ENCODE data around the gene WNT7A.

The WNT7A gene

DNA sequence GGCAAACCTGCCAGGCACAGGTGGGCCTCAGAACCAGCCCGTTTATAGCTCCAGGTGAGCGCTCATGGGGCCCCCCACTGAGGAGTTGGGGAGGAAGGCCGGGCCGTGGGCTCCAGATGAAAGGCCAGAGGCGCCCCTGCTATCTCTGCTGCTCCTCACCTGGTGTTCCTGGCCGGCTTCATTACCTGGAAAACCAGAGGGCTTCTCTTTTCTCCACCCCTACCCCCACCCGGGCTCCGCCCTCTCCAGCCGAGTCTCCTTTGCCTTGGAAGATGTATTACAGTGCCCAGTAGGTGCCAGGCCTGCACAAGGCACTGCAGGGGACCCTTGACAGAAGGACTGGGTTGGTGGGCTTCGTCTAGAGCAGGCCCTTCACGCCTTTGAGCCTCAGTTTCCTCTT is 111.4 kb downstream of the WNT7A start:
- no peak for DNase-seq

GRCh38 chr3:13767896-13768295 is 112.0 kb downstream of the WNT7A start:
- DNase-seq: no peak

DNA sequence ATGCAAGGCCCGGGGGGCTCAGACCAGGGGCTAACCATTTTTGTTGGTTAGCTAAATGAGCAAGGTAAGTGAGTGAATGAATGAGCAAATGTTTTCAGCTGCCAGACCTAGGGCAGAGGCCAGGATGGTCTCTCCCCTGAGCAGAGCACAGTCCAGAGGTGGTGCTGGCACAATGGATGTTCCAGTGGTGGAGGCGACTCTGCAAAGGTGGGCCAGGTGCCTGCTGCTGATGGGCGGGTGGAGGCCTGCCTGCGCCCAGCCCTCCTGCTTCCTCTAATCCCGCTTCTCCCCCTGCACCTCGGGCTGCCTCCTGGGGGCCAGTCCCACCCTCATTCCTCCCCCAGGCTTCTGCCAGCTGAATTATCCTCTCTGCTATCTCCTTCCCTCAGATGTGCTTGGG is 112.8 kb downstream of the WNT7A start:
- no peak for DNase-seq
